Endothelial cell of umbilical vein (primary cell): ENCODE measurements around the gene BRD1.
A peak's percentile ranks its signal among the peaks of the same experiment; 100 is the strongest.

ENCODE experiments used
- CTCF ChIP-seq, 2 donors: IDR thresholded peaks; 1 replicate in 1 of 2; 2 replicates in 1 of 2; pipeline ENCODE4 v1.5.1; 2011; ENCODE audit warnings: low read length in 2 of 2, mild to moderate bottlenecking in 2 of 2, moderate library complexity in 2 of 2, control low read depth in 1 of 2, inconsistent platforms in 1 of 2, low read depth in 1 of 2; ENCODE audit not compliant: insufficient read depth in 1 of 2; ENCODE audit errors: extremely low read depth in 1 of 2
- EZH2 ChIP-seq: IDR thresholded peaks from 2 replicates; pipeline ENCODE4 v1.6.1; 2012; ENCODE audit warnings: borderline replicate concordance, low read depth, mild to moderate bottlenecking, moderate library complexity, low read length, inconsistent platforms; ENCODE audit not compliant: severe bottlenecking
- POLR2A ChIP-seq: IDR thresholded peaks from 2 replicates; pipeline ENCODE4 v1.6.1; 2012; ENCODE audit warnings: low read depth, mild to moderate bottlenecking, control low read depth, low read length
- POLR2AphosphoS5 ChIP-seq: IDR thresholded peaks from 2 replicates; pipeline ENCODE4 v1.6.1; 2012; ENCODE audit warnings: low read depth, mild to moderate bottlenecking, control low read depth, low read length, moderate library complexity; ENCODE audit not compliant: insufficient read depth

- no peak for TF ChIP-seq CTCF (IDR thresholded peaks at IDR 0.05; ENCODE audit: extremely low read depth in 1 of 2, insufficient read depth in 1 of 2, low read depth in 1 of 2, low read length in 2 of 2)
- TF ChIP-seq POLR2A = no peak
- peak; percentile 62 for TF ChIP-seq EZH2
- no peak for TF ChIP-seq POLR2AphosphoS5
Measured at GRCh38 chr22:49848690-49849160, 21.1 kb upstream of the BRD1 start.
